ENCODE results near the gene POLR3K.

GRCh38 chr16:59440-60059, 6.1 kb upstream of the POLR3K start:
- no peak for TF ChIP-seq TAF1 (IDR thresholded peaks at IDR 0.05; ENCODE audit: borderline replicate concordance, low read depth, low read length)
- TF ChIP-seq FOXM1 (IDR thresholded peaks at IDR 0.05; ENCODE audit: low read depth): no peak
- TF ChIP-seq TEAD4 (IDR thresholded peaks at IDR 0.05; ENCODE audit: borderline replicate concordance, insufficient read depth): no peak
- no peak for TF ChIP-seq NFIC (IDR thresholded peaks at IDR 0.05; ENCODE audit: borderline replicate concordance)
- no peak for TF ChIP-seq CTCF (IDR thresholded peaks at IDR 0.05)
